GM19239 (cell line): ENCODE results near the gene TMEM109.

ENCODE experiments used
- DNase-seq: peaks from one replicate; pipeline ENCODE4 v3.0.0; 2011; ENCODE audit warnings: low spot score; ENCODE audit not compliant: insufficient read length
- FAIRE-seq: peaks from 2 replicates; lab custom pipeline; 2011; peaks lifted over from hg19 to GRCh38; lab: Jason Lieb, UNC

Gene TMEM109

GRCh38 chr11:60878245-60879101, 35.5 kb upstream of the TMEM109 start:
- FAIRE-seq (no peak), DNase-seq (no peak)

- FAIRE-seq (no peak), DNase-seq (no peak)
Measured at GRCh38 chr11:60879104-60879503, 34.9 kb upstream of the TMEM109 start.

GRCh38 chr11:60879971-60880588, 33.9 kb upstream of the TMEM109 start:
- no peak for DNase-seq
- FAIRE-seq, result no peak

- DNase-seq (no peak), FAIRE-seq (no peak)
Measured at GRCh38 chr11:60880643-60881282, 33.2 kb upstream of the TMEM109 start.

- no peak for FAIRE-seq
Measured at GRCh38 chr11:60887556-60887955, 26.4 kb upstream of the TMEM109 start.

GRCh38 chr11:60889869-60890311, 24.1 kb upstream of the TMEM109 start:
- DNase-seq, result no peak
- no peak for FAIRE-seq

More at GRCh38 chr11:60887556-60887955, 26.4 kb upstream of the TMEM109 start:
- no peak for DNase-seq

- DNase-seq (no peak), FAIRE-seq (no peak)
Measured at GRCh38 chr11:60890696-60891095, 23.3 kb upstream of the TMEM109 start.

GRCh38 chr11:60891103-60891741, 22.7 kb upstream of the TMEM109 start:
- DNase-seq, result no peak
- FAIRE-seq, result no peak

- no peak for FAIRE-seq
Measured at GRCh38 chr11:60895687-60896086, 18.3 kb upstream of the TMEM109 start.

GRCh38 chr11:60897496-60897895, 16.5 kb upstream of the TMEM109 start:
- DNase-seq (no peak), FAIRE-seq (no peak)

More at GRCh38 chr11:60895687-60896086, 18.3 kb upstream of the TMEM109 start:
- no peak for DNase-seq

- DNase-seq, result no peak
- FAIRE-seq, result peak; percentile 78
Measured at GRCh38 chr11:60899046-60899936, 14.7 kb upstream of the TMEM109 start.

GRCh38 chr11:60899977-60900376, 14.0 kb upstream of the TMEM109 start:
- DNase-seq (no peak), FAIRE-seq (no peak)

- FAIRE-seq (no peak), DNase-seq (no peak)
Measured at GRCh38 chr11:60900673-60901404, 13.1 kb upstream of the TMEM109 start.

GRCh38 chr11:60902625-60903024, 11.3 kb upstream of the TMEM109 start:
- FAIRE-seq (no peak), DNase-seq (no peak)

GRCh38 chr11:60905047-60905446, 8.9 kb upstream of the TMEM109 start:
- DNase-seq (no peak), FAIRE-seq (no peak)

GRCh38 chr11:60905551-60906113, 8.3 kb upstream of the TMEM109 start:
- FAIRE-seq (no peak), DNase-seq (no peak)

- peak; percentile 93 for FAIRE-seq
- DNase-seq, result peak; percentile 84
Measured at GRCh38 chr11:60906132-60906972, 7.6 kb upstream of the TMEM109 start, which contains the start of gene PRPF19. TSS of gene PRPF19 (minus strand) at chr11:60906585. CDS start at chr11:60906382, 203 bp downstream.

- DNase-seq (no peak), FAIRE-seq (no peak)
Measured at GRCh38 chr11:60908803-60909202, 5.2 kb upstream of the TMEM109 start.
